Neural progenitor cell (in vitro differentiated cells): ENCODE measurements around the gene ASTN2.

Experiments used
- CTCF ChIP-seq: fragments of 200-600 bp; sonication (generic); IDR thresholded peaks from 2 replicates; pipeline ENCODE4 v1.5.1; 2017; ENCODE audit warnings: antibody characterized with exemption, mild to moderate bottlenecking
- EZH2 ChIP-seq: fragments of 200-600 bp; sonication (generic); IDR thresholded peaks from 2 replicates; pipeline ENCODE4 v1.6.1; 2017; ENCODE audit warnings: antibody characterized with exemption, mild to moderate bottlenecking, moderate library complexity
- EZH2phosphoT487 ChIP-seq: fragments of 200-600 bp; sonication (generic); IDR thresholded peaks from 2 replicates; pipeline ENCODE4 v1.6.1; 2017; ENCODE audit warnings: antibody characterized with exemption

GRCh38 chr9:117164512-117164911 lies 250.3 kb downstream of the ASTN2 start:
- TF ChIP-seq CTCF (no peak), EZH2 (no peak), EZH2phosphoT487 (no peak)
